Prostate gland (tissue), 2 donors: ENCODE results near the gene TMEM267.

Source experiments
- CTCF ChIP-seq, 4 experiments: fragments of 200-600 bp in 2 of 4; fragments of 450-650 bp in 2 of 4; sonication (generic) in 2 of 4; IDR thresholded peaks; 1 replicate in 3 of 4; 2 replicates in 1 of 4; pipeline ENCODE4 v1.5.1; 2016 to 2019; ENCODE audit warnings: antibody characterized with exemption in 4 of 4, mild to moderate bottlenecking in 2 of 4, moderate library complexity in 2 of 4
- POLR2A ChIP-seq: fragments of 450-650 bp; IDR thresholded peaks from one replicate; pipeline ENCODE4 v1.6.1; 2016; ENCODE audit warnings: antibody characterized with exemption, mild to moderate bottlenecking

GRCh38 chr5:43432486-43433375, 50.9 kb downstream of the TMEM267 start:
- no peak for TF ChIP-seq CTCF (IDR thresholded peaks at IDR 0.05)
- no peak for TF ChIP-seq POLR2A
